HG03342 (cell line): ENCODE data around the gene CRB1.
A peak's percentile ranks its signal among the peaks of the same experiment; 100 is the strongest.

Source experiments
- ATAC-seq: cut with Tn5 transposase; IDR thresholded peaks from one replicate; pipeline ENCODE4 v1.9.1; 2021; ENCODE audit warnings: mild to moderate bottlenecking, moderate library complexity; ENCODE audit not compliant: unreplicated experiment

CRB1 gene

GRCh38 chr1:197515421-197515820, 247.4 kb downstream of the CRB1 start:
- no peak for ATAC-seq

- ATAC-seq = peak; percentile 54
Measured at GRCh38 chr1:197519741-197520334, 251.8 kb downstream of the CRB1 start.

GRCh38 chr1:197521118-197521739, 253.2 kb downstream of the CRB1 start:
- peak; percentile 75 for ATAC-seq

- peak; percentile 67 for ATAC-seq
Measured at GRCh38 chr1:197526736-197527371, 258.8 kb downstream of the CRB1 start.
